PC-9 (cell line): ENCODE data around the gene DOCK1. TPM values are rescaled to one million over a fixed set of nuclear protein-coding genes. Genes with fewer than 3 reads are reported as not detected.
"Not testable (repeated sequence)": the region's sequence is repeated elsewhere in the genome, so short reads cannot be mapped to it uniquely, and the experiment has no call there.

Source experiments
- BruUV-seq: library from RNA; stranded (reverse); fragments of 400-500 nt; replicated peaks from 2 replicates; lab custom pipeline; 2021; lab: Mats Ljungman, UMichigan
- CTCF ChIA-PET: fragments of 300-600 bp; sonication (Branson Sonifier 250); formaldehyde crosslinking; loops from one replicate; lab custom pipeline; 2022; ENCODE audit warnings: antibody characterized with exemption; lab: Charles Lee
- POLR2A ChIA-PET: fragments of 300-600 bp; sonication (Branson Sonifier 250); formaldehyde crosslinking; loops from one replicate; lab custom pipeline; 2022; ENCODE audit warnings: antibody characterized with exemption; ENCODE audit not compliant: unreplicated experiment; lab: Charles Lee
- DNase-seq, 2 experiments: peaks; one replicate each; pipeline versions ENCODE4 v3.0.0 to v3.0.0-alpha.2; 2015 to 2022; ENCODE audit warnings: mixed read lengths in 1 of 2
- H2AFZ ChIP-seq: fragments of 200-600 bp; sonication (generic); 2 replicates; pipeline ENCODE4 v1.8.1; 2017; ENCODE audit warnings: antibody characterized with exemption
- H3F3A ChIP-seq: fragments of 200-600 bp; sonication (generic); 2 replicates; pipeline ENCODE4 v1.8.1; 2017; ENCODE audit warnings: antibody characterized with exemption, mild to moderate bottlenecking, low read depth; ENCODE audit not compliant: insufficient read depth
- H3K27ac ChIP-seq: fragments of 200-600 bp; sonication (generic); 2 replicates; pipeline ENCODE4 v1.6.1; 2016; ENCODE audit warnings: mixed run types
- H3K27me3 ChIP-seq: fragments of 200-600 bp; sonication (generic); 2 replicates; pipeline ENCODE4 v1.6.1; 2016; ENCODE audit warnings: low read depth, mixed run types; ENCODE audit not compliant: insufficient read depth
- H3K36me3 ChIP-seq: fragments of 200-600 bp; sonication (generic); 2 replicates; pipeline ENCODE4 v1.6.1; 2016; ENCODE audit warnings: low read depth, mixed run types
- H3K4me1 ChIP-seq: fragments of 200-600 bp; sonication (generic); replicated peaks from 2 replicates; pipeline ENCODE4 v1.6.1; 2016; ENCODE audit warnings: mixed run types; ENCODE audit not compliant: insufficient read depth
- H3K4me2 ChIP-seq: fragments of 200-600 bp; sonication (generic); 2 replicates; pipeline ENCODE4 v1.6.1; 2017; ENCODE audit warnings: mixed run types
- H3K4me3 ChIP-seq: fragments of 200-600 bp; sonication (generic); 2 replicates; pipeline ENCODE4 v1.6.1; 2016; ENCODE audit warnings: mixed run types
- H3K79me2 ChIP-seq: fragments of 200-600 bp; sonication (generic); 2 replicates; pipeline ENCODE4 v1.6.1; 2017; ENCODE audit warnings: low read depth, mixed run types
- H3K9me2 ChIP-seq: fragments of 200-600 bp; sonication (generic); 2 replicates; pipeline ENCODE4 v1.8.1; 2017; ENCODE audit warnings: mild to moderate bottlenecking; ENCODE audit not compliant: insufficient read depth
- H3K9me3 ChIP-seq: fragments of 200-600 bp; sonication (generic); 2 replicates; pipeline ENCODE4 v1.8.1; 2016; ENCODE audit warnings: low read depth; ENCODE audit not compliant: insufficient read depth
- H4K20me1 ChIP-seq: fragments of 200-600 bp; sonication (generic); 2 replicates; pipeline ENCODE4 v1.8.1; 2017; ENCODE audit not compliant: insufficient read depth
- EZH2 ChIP-seq: fragments of 200-600 bp; sonication (generic); IDR thresholded peaks from 2 replicates; pipeline ENCODE4 v1.8.0; 2017; ENCODE audit warnings: antibody characterized with exemption, low read depth
- intact Hi-C: fragments of 100-400 bp; cut with micrococcal nuclease; formaldehyde crosslinking; loops from one replicate; pipeline ENCODE4 v1.10.0; 2022; ENCODE audit not compliant: unreplicated experiment
- total RNA-seq: library from RNA; stranded (reverse); gene quantifications from 2 replicates; pipeline ENCODE4 v1.2.3, GENCODE V29; 2021
- TF ChIP-seq, protein P1 (sequence below): fragments of 200-600 bp; sonication (generic); conservative IDR thresholded peaks from 2 replicates; pipeline ENCODE4 v1.6.1; 2017; ENCODE audit warnings: mixed run types, antibody characterized with exemption, mild to moderate bottlenecking, moderate library complexity

Gene DOCK1
- total RNA-seq, 1 experiment from 2014 or later, result 24.8 TPM

DNA sequence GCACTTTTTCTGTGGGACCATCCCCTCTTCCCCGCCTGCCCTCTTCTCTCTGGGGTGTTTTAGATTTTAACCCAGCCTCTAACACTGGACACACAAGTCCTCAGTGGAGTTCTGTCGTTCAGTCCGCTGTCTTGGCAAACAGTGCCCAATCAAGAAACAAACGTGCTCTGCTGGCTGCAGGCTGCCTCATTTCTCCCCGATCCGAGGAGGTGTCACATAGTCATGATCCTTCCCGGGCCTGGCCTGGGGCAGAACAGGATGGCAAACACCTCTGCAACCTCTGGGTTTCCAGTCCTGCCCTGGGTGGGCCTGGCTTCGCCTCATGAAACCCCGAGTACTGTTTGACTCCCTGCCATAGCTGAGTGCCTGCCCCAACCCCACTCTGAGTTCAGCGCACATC lies 402.1 kb downstream of the DOCK1 start:
- no TSS peak for BruUV-seq
- Histone ChIP-seq H3K27me3 (no peaks in the 10 kb centered on the region), H3K9me3 (no peaks in the 10 kb centered on the region), H3K9me2 (no peaks in the 10 kb centered on the region), H3K4me1 (no peaks in the 10 kb centered on the region; the same call in 1 of the 2 replicates), H3K4me3 (no peak overlapping the region), H2AFZ (no peak overlapping the region), H3K27ac (no peak overlapping the region), H3K79me2 (no peaks in the 10 kb centered on the region), H3F3A (no peaks in the 10 kb centered on the region), H3K4me2 (no peak overlapping the region), H4K20me1 (no peaks in the 10 kb centered on the region), H3K36me3 (no peaks in the 10 kb centered on the region)
- TF ChIP-seq, protein P1, sequence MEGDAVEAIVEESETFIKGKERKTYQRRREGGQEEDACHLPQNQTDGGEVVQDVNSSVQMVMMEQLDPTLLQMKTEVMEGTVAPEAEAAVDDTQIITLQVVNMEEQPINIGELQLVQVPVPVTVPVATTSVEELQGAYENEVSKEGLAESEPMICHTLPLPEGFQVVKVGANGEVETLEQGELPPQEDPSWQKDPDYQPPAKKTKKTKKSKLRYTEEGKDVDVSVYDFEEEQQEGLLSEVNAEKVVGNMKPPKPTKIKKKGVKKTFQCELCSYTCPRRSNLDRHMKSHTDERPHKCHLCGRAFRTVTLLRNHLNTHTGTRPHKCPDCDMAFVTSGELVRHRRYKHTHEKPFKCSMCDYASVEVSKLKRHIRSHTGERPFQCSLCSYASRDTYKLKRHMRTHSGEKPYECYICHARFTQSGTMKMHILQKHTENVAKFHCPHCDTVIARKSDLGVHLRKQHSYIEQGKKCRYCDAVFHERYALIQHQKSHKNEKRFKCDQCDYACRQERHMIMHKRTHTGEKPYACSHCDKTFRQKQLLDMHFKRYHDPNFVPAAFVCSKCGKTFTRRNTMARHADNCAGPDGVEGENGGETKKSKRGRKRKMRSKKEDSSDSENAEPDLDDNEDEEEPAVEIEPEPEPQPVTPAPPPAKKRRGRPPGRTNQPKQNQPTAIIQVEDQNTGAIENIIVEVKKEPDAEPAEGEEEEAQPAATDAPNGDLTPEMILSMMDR, result no peak
- TF ChIP-seq EZH2, result no peak
- ChIA-PET POLR2A (no interaction called here), CTCF (no interaction called here)
- no peak for DNase-seq
- intact Hi-C loops, result no loop called here

DNA sequence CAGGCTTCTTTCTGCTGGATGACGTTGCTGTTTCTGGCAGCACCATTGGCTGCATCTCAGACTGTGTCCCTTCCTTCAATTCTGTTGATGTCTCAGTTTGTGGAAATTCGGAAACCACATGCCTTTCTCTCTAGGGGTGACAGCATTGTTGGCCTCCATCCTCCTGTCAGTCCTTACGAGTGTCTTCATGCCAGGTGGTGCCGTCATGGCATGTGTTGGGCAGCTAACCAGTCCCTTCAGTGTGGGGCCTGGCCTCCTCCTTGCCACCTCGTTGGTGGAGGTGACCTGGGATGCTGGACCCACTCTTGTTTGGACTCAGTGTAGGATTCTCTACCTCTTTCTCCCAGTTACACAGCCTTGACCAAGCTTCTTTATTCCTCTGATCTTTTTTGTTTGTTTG lies 402.8 kb downstream of the DOCK1 start:
- CTCF ChIA-PET, result no interaction called here
- Histone ChIP-seq H3K4me3 (no peak overlapping the region), H3K9me2 (no peaks in the 10 kb centered on the region), H3K36me3 (no peaks in the 10 kb centered on the region), H3K9me3 (no peaks in the 10 kb centered on the region), H3K79me2 (no peaks in the 10 kb centered on the region), H4K20me1 (no peaks in the 10 kb centered on the region), H3K4me2 (no peak overlapping the region), H3K27me3 (no peaks in the 10 kb centered on the region), H3K27ac (no peak overlapping the region), H3F3A (no peaks in the 10 kb centered on the region), H2AFZ (no peak overlapping the region), H3K4me1 (no peaks in the 10 kb centered on the region; the same call in 1 of the 2 replicates)
- TF ChIP-seq, protein P1, result no peak
- no peak for TF ChIP-seq EZH2
- POLR2A ChIA-PET, result no interaction called here
- no TSS peak for BruUV-seq
- no peak for DNase-seq
- intact Hi-C loops, result no loop called here

DNA sequence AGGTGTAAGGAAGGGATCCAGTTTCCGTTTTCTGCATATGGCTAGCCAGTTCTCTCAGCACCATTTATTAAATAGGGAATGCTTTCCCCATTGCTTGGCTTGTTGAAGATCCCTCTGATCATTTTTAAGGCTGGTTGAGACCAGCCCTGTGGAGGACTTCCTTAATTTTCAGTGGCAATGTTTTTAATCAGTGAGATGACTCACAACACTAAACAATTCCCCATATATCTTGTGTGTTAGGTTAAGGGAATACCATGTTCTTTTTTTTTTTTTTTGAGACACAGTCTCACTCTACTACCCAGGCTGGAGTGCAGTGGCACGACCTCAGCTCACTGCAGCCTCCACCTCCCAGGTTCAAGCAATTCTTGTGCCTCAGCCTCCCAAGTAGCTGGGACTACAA lies 404.4 kb downstream of the DOCK1 start:
- intact Hi-C loops, H3K27ac ChIP-seq, H3K4me2 ChIP-seq, H3K36me3 ChIP-seq, CTCF ChIA-PET, BruUV-seq, H3K79me2 ChIP-seq, H3F3A ChIP-seq, H2AFZ ChIP-seq, H3K4me3 ChIP-seq, H3K4me1 ChIP-seq, H3K27me3 ChIP-seq, H3K9me3 ChIP-seq, H4K20me1 ChIP-seq, H3K9me2 ChIP-seq, DNase-seq, POLR2A ChIA-PET: not testable (repeated sequence)

DNA sequence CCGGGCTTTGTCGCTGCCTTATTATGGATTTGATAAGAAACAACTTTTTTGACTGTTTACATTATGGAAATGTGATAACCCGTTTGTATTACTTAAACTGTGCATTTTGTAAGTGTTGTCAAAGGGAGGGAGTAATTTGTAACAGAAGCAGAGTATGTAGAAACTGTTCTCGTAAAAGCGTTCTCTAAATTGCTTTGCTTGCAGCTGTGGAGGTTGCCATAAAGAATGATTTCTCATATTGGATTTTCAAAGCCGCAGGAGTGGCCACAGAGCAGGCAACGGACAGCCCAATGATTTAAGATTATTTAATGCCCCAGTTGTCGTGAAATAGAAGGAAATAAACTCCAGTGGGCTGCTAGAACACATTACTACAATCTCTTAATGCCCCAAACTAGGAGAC lies 405.2 kb downstream of the DOCK1 start:
- Histone ChIP-seq H3F3A (no peaks in the 10 kb centered on the region), H3K4me2 (no peak overlapping the region), H3K27me3 (no peaks in the 10 kb centered on the region), H2AFZ (no peak overlapping the region), H3K9me3 (no peaks in the 10 kb centered on the region), H3K27ac (no peak overlapping the region), H3K4me3 (no peak overlapping the region), H3K4me1 (no peaks in the 10 kb centered on the region), H4K20me1 (no peaks in the 10 kb centered on the region), H3K79me2 (no peaks in the 10 kb centered on the region), H3K9me2 (no peaks in the 10 kb centered on the region), H3K36me3 (no peaks in the 10 kb centered on the region)
- BruUV-seq, result no TSS peak
- DNase-seq, result no peak
- CTCF ChIA-PET, result no interaction called here
- TF ChIP-seq, protein P1, result no peak
- no peak for TF ChIP-seq EZH2
- intact Hi-C loops, result no loop called here
- POLR2A ChIA-PET, result no interaction called here
